H1 (cell line): ENCODE data around the gene SAP30. TPM values are rescaled to one million over a fixed set of nuclear protein-coding genes. Genes with fewer than 3 reads are reported as not detected.

ENCODE experiments used
- CTCF ChIA-PET: fragments of 300-600 bp; sonication (Branson Sonifier 250); formaldehyde crosslinking; loops from one replicate; lab custom pipeline; 2021; ENCODE audit not compliant: partially characterized antibody; lab: Charles Lee
- POLR2A ChIA-PET: fragments of 300-600 bp; sonication (Branson Sonifier 250); formaldehyde crosslinking; loops from one replicate; lab custom pipeline; 2021; ENCODE audit warnings: inconsistent platforms; ENCODE audit not compliant: partially characterized antibody; lab: Charles Lee
- DNase-seq, 2 experiments: peaks; one replicate each; pipeline versions ENCODE4 v3.0.0 to v3.0.0-alpha.2; 2010 to 2022; ENCODE audit warnings: low spot score in 2 of 2, low read depth in 1 of 2, mixed read lengths in 1 of 2
- FAIRE-seq: peaks from 2 replicates; lab custom pipeline; 2011; peaks lifted over from hg19 to GRCh38; lab: Jason Lieb, UNC
- H2AFZ ChIP-seq: 2 replicates; pipeline ENCODE4 v1.8.1; 2012; ENCODE audit warnings: low read length, inconsistent platforms
- H2AK5ac ChIP-seq: 2 replicates; pipeline ENCODE4 v1.6.1; 2013; ENCODE audit warnings: low read depth, low read length
- H2BK120ac ChIP-seq: replicated peaks from 2 replicates; pipeline ENCODE3; 2013; ENCODE audit warnings: low read depth, low read length, inconsistent platforms
- H2BK12ac ChIP-seq: 2 replicates; pipeline ENCODE4 v1.6.1; 2013; ENCODE audit warnings: low read depth, low read length
- H2BK15ac ChIP-seq: 2 replicates; pipeline ENCODE4 v1.6.1; 2013; ENCODE audit warnings: low read length
- H2BK20ac ChIP-seq: 2 replicates; pipeline ENCODE4 v1.6.1; 2013; ENCODE audit warnings: low read length
- H2BK5ac ChIP-seq: 2 replicates; pipeline ENCODE4 v1.6.1; 2013; ENCODE audit warnings: low read depth, low read length
- H3K14ac ChIP-seq: 2 replicates; pipeline ENCODE4 v1.6.1; 2013; ENCODE audit warnings: inconsistent platforms; ENCODE audit not compliant: insufficient read length
- H3K18ac ChIP-seq: 2 replicates; pipeline ENCODE4 v1.6.1; 2013; ENCODE audit warnings: low read length; ENCODE audit errors: extremely low read depth
- H3K23ac ChIP-seq: 2 replicates; pipeline ENCODE4 v1.6.1; 2013; ENCODE audit warnings: inconsistent platforms; ENCODE audit not compliant: insufficient read length
- H3K23me2 ChIP-seq: 2 replicates; pipeline ENCODE4 v1.6.1; 2013; ENCODE audit warnings: low read depth, low read length
- H3K27ac ChIP-seq: 2 replicates; pipeline ENCODE4 v1.6.1; 2011; ENCODE audit warnings: low read depth, low read length, inconsistent platforms
- H3K27me3 ChIP-seq, 4 experiments: replicated peaks in 1 of 4; 1 replicate in 1 of 4; 2 replicates in 3 of 4; pipeline versions ENCODE4 v1.6.1 to v1.8.1; 2011 to 2013; ENCODE audit warnings: low read length in 3 of 4, mild to moderate bottlenecking in 3 of 4, inconsistent platforms in 2 of 4, mixed read lengths in 2 of 4, moderate library complexity in 1 of 4; ENCODE audit not compliant: control insufficient read depth in 3 of 4, insufficient read depth in 3 of 4; ENCODE audit errors: extremely low read depth in 1 of 4
- H3K36me3 ChIP-seq, 4 experiments: 2 replicates each; pipeline versions ENCODE4 v1.6.1 to v1.8.1; 2011 to 2013; ENCODE audit warnings: mild to moderate bottlenecking in 4 of 4, low read length in 3 of 4, moderate library complexity in 2 of 4, control low read depth in 1 of 4, inconsistent platforms in 1 of 4; ENCODE audit not compliant: insufficient read depth in 4 of 4, control insufficient read depth in 2 of 4
- H3K4ac ChIP-seq: replicated peaks from 2 replicates; pipeline ENCODE3; 2013; ENCODE audit warnings: low read length, low read depth, mixed read lengths, inconsistent platforms; ENCODE audit not compliant: insufficient read length
- H3K4me1 ChIP-seq, 4 experiments: replicated peaks in 1 of 4; 1 replicate in 1 of 4; 2 replicates in 3 of 4; pipeline versions ENCODE4 v1.6.1 to v1.8.1; 2011 to 2013; ENCODE audit warnings: low read length in 3 of 4, inconsistent platforms in 2 of 4, mixed read lengths in 1 of 4; ENCODE audit not compliant: insufficient read depth in 4 of 4, control insufficient read depth in 3 of 4
- H3K4me2 ChIP-seq, 2 experiments: 2 replicates each; pipeline versions ENCODE4 v1.6.1 to v1.8.1; 2011 to 2013; ENCODE audit warnings: low read depth in 2 of 2, low read length in 2 of 2, control low read depth in 1 of 2, inconsistent platforms in 1 of 2, mild to moderate bottlenecking in 1 of 2; ENCODE audit not compliant: insufficient read depth in 1 of 2
- H3K4me3 ChIP-seq, 4 experiments: fragments of 200-600, 300-600 bp in 1 of 4; sonication (generic), shearing (Covaris generic), sonication (Bioruptor Twin) in 1 of 4; 2 replicates each; pipeline versions ENCODE4 v1.5.1 to v1.8.1; 2011 to 2016; ENCODE audit warnings: low read length in 4 of 4, low read depth in 3 of 4, control low read depth in 2 of 4, inconsistent platforms in 2 of 4, mild to moderate bottlenecking in 2 of 4, mixed read lengths in 1 of 4, moderate library complexity in 1 of 4; ENCODE audit not compliant: insufficient read depth in 2 of 4; ENCODE audit errors: extremely low read depth in 1 of 4
- H3K56ac ChIP-seq: replicated peaks from 2 replicates; pipeline ENCODE3; 2013; ENCODE audit warnings: low read depth, mild to moderate bottlenecking, mixed read lengths, low read length, inconsistent platforms; ENCODE audit not compliant: insufficient read length
- H3K79me1 ChIP-seq: 2 replicates; pipeline ENCODE4 v1.6.1; 2013; ENCODE audit warnings: low read depth, low read length, control low read depth
- H3K79me2 ChIP-seq, 2 experiments: 2 replicates each; pipeline versions ENCODE4 v1.6.1 to v1.8.1; 2012 to 2013; ENCODE audit warnings: low read length in 2 of 2, mild to moderate bottlenecking in 2 of 2, inconsistent platforms in 1 of 2; ENCODE audit not compliant: insufficient read depth in 2 of 2, control insufficient read depth in 1 of 2
- H3K9ac ChIP-seq, 4 experiments: replicated peaks in 1 of 4; 1 replicate in 1 of 4; 2 replicates in 3 of 4; pipeline versions ENCODE4 v1.6.1 to v1.8.1; 2011 to 2013; ENCODE audit warnings: low read depth in 3 of 4, low read length in 3 of 4, control low read depth in 2 of 4, mild to moderate bottlenecking in 2 of 4, moderate library complexity in 2 of 4, inconsistent platforms in 1 of 4; ENCODE audit errors: extremely low read depth in 1 of 4
- H3K9me3 ChIP-seq, 2 experiments: 2 replicates each; pipeline versions ENCODE4 v1.6.1 to v1.8.1; 2012 to 2013; ENCODE audit warnings: mild to moderate bottlenecking in 2 of 2, moderate library complexity in 2 of 2, control low read depth in 1 of 2, inconsistent platforms in 1 of 2, low read depth in 1 of 2, low read length in 1 of 2, mixed read lengths in 1 of 2; ENCODE audit not compliant: insufficient read depth in 2 of 2
- H4K20me1 ChIP-seq, 2 experiments: replicated peaks in 1 of 2; 2 replicates each; pipeline versions ENCODE3 to v1.8.1; 2011 to 2013; ENCODE audit warnings: inconsistent platforms in 2 of 2, low read length in 2 of 2, mild to moderate bottlenecking in 1 of 2; ENCODE audit not compliant: insufficient read depth in 2 of 2, control insufficient read depth in 1 of 2
- H4K5ac ChIP-seq: 2 replicates; pipeline ENCODE4 v1.6.1; 2013; ENCODE audit warnings: low read length, low read depth, mixed read lengths, inconsistent platforms; ENCODE audit not compliant: insufficient read length
- H4K8ac ChIP-seq: 2 replicates; pipeline ENCODE4 v1.8.0; 2013; ENCODE audit warnings: mild to moderate bottlenecking, moderate library complexity, low read length, inconsistent platforms; ENCODE audit not compliant: insufficient read depth; ENCODE audit errors: extremely low read depth
- H4K91ac ChIP-seq: replicated peaks from 2 replicates; pipeline ENCODE3; 2013; ENCODE audit warnings: low read length, mixed read lengths, inconsistent platforms; ENCODE audit not compliant: insufficient read length
- CEBPB ChIP-seq: IDR thresholded peaks from 2 replicates; pipeline ENCODE4 v1.6.1; 2012; ENCODE audit warnings: low read depth, low read length
- CTCF ChIP-seq, 3 experiments: IDR thresholded peaks; 1 replicate in 2 of 3; 2 replicates in 1 of 3; pipeline versions ENCODE4 v1.5.1 to v1.6.1; 2011; ENCODE audit warnings: low read length in 3 of 3, mild to moderate bottlenecking in 3 of 3, inconsistent platforms in 2 of 3, low read depth in 1 of 3, moderate library complexity in 1 of 3; ENCODE audit not compliant: insufficient read depth in 1 of 3; ENCODE audit errors: control extremely low read depth in 1 of 3
- EP300 ChIP-seq, 2 experiments: IDR thresholded peaks; 1 replicate in 1 of 2; 2 replicates in 1 of 2; pipeline ENCODE4 v1.6.1; 2011 to 2012; ENCODE audit warnings: low read depth in 2 of 2, low read length in 2 of 2, mild to moderate bottlenecking in 2 of 2, borderline replicate concordance in 1 of 2, inconsistent platforms in 1 of 2, moderate library complexity in 1 of 2
- FOSL1 ChIP-seq: IDR thresholded peaks from 2 replicates; pipeline ENCODE4 v1.6.1; 2011; ENCODE audit warnings: mild to moderate bottlenecking, low read depth, low read length, moderate library complexity; ENCODE audit not compliant: insufficient read depth
- NANOG ChIP-seq: IDR thresholded peaks from 2 replicates; pipeline ENCODE4 v1.6.1; 2011; ENCODE audit warnings: low read length, low read depth, mild to moderate bottlenecking, inconsistent platforms; ENCODE audit not compliant: insufficient read depth, poor library complexity, severe bottlenecking
- RAD21 ChIP-seq, 2 experiments: IDR thresholded peaks in 1 of 2; conservative IDR thresholded peaks in 1 of 2; 2 replicates each; pipeline ENCODE4 v1.6.1; 2011; ENCODE audit warnings: low read depth in 2 of 2, low read length in 2 of 2, improper control_type of control experiment in 1 of 2, inconsistent platforms in 1 of 2, mild to moderate bottlenecking in 1 of 2, moderate library complexity in 1 of 2
- RBBP5 ChIP-seq: IDR thresholded peaks from 2 replicates; pipeline ENCODE4 v1.7.1; 2012; ENCODE audit warnings: low read depth, mild to moderate bottlenecking, inconsistent platforms, low read length, moderate library complexity, borderline replicate concordance
- RXRA ChIP-seq: IDR thresholded peaks from 2 replicates; pipeline ENCODE4 v1.6.1; 2011; ENCODE audit warnings: low read depth, mild to moderate bottlenecking, low read length, moderate library complexity; ENCODE audit not compliant: insufficient read depth
- SIRT6 ChIP-seq: IDR thresholded peaks from one replicate; pipeline ENCODE4 v1.7.1; 2012; ENCODE audit warnings: low read length, inconsistent platforms
- SP2 ChIP-seq: IDR thresholded peaks from 2 replicates; pipeline ENCODE4 v1.6.1; 2012; ENCODE audit warnings: mild to moderate bottlenecking, low read length, inconsistent platforms
- WGBS, 2 experiments: shearing (Covaris generic) in 1 of 2; methylation state at CpG; one replicate each; pipeline versions ENCODE4 v1.1.6 to v1.1.7; 2013 to 2015; ENCODE audit warnings: low lambda C conversion rate in 2 of 2, mixed read lengths in 2 of 2, inconsistent platforms in 1 of 2, low coverage in 1 of 2, missing lambda C conversion rate in 1 of 2; ENCODE audit not compliant: insufficient replicate concordance in 2 of 2, insufficient coverage in 1 of 2, insufficient read length in 1 of 2; ENCODE audit errors: extremely low coverage in 1 of 2, missing lambda C conversion rate in 1 of 2; 5-methylcytosine and 5-hydroxymethylcytosine counted together
- polyA plus RNA-seq, 7 experiments: library from polyadenylated mRNA; depleted of rRNA in 3 of 7; stranded (reverse) in 5 of 7; unstranded in 2 of 7; fragments of >200 nt in 5 of 7; fragments of 200-250 nt in 2 of 7; gene quantifications; 1 replicate in 5 of 7; 2 replicates in 1 of 7; 4 replicates in 1 of 7; pipeline versions ENCODE4 v1.2.1 to v1.2.3, GENCODE V29; 2011 to 2013; ENCODE audit warnings: missing spikeins in 2 of 7, mixed read lengths in 2 of 7
- total RNA-seq: library from RNA; stranded (reverse); fragmentation: NEBNext Ultra II Directional; extraction: Animal tissue kit (Norgen Biotek cat#: 25700); gene quantifications from 2 replicates; pipeline ENCODE4 v1.2.1, GENCODE V29; 2021

Gene SAP30
- total and polyA plus RNA-seq, 2 of the 8 experiments (the other 6 are each of a cell fraction or from before 2014, with no cell fraction given), result 7.7 to 21.1 TPM

- no peak overlapping the region for H2AK5ac ChIP-seq
- TF ChIP-seq CEBPB, result no peak
- TF ChIP-seq SIRT6, result no peak
- peak; percentile 40 to 51 for TF ChIP-seq RAD21 (IDR thresholded peaks at IDR 0.05 in 1 of 2, conservative IDR thresholded peaks at IDR 0.05 in 1 of 2; ENCODE audit: low read depth in 2 of 2, low read length in 2 of 2)
- TF ChIP-seq CTCF (IDR thresholded peaks at IDR 0.05; ENCODE audit: control extremely low read depth in 1 of 3, insufficient read depth in 1 of 3, low read depth in 1 of 3, low read length in 3 of 3), result peak in 2 of 3 experiments; percentile 21 to 25; a peak in 2 of 4 replicates
- TF ChIP-seq FOSL1, result no peak
- no peak for TF ChIP-seq EP300 (IDR thresholded peaks at IDR 0.05; ENCODE audit: borderline replicate concordance in 1 of 2, low read depth in 2 of 2, low read length in 2 of 2)
- TF ChIP-seq SP2, result no peak
- no peak for TF ChIP-seq RBBP5
- no peak for TF ChIP-seq RXRA
- no peak for TF ChIP-seq NANOG
Observed at GRCh38 chr4:173420324-173420752, 49.6 kb downstream of the SAP30 start.

More at GRCh38 chr4:173420324-173420752, 49.6 kb downstream of the SAP30 start:
- Histone ChIP-seq H4K5ac (no peak overlapping the region), H3K4me1 (no peaks in the 10 kb centered on the region), H3K36me3 (no peaks in the 10 kb centered on the region), H4K20me1 (peaks cover 0 to 3% of the 10 kb centered on the region in 2 experiments), H2BK15ac (no peak overlapping the region), H3K18ac (no peak overlapping the region), H3K27ac (no peak overlapping the region), H3K23ac (no peak overlapping the region), H3K23me2 (peaks cover 3% of the 10 kb centered on the region; the same call in 1 of the 2 replicates), H3K4me2 (no peak overlapping the region), H3K4ac (no peak overlapping the region), H3K56ac (no peak overlapping the region), H3K4me3 (no peak overlapping the region), H2AFZ (no peak overlapping the region), H4K91ac (no peak overlapping the region), H3K9ac (no peak overlapping the region), H2BK120ac (no peak overlapping the region), H2BK12ac (no peak overlapping the region), H2BK5ac (no peak overlapping the region), H3K9me3 (no peaks in the 10 kb centered on the region), H3K27me3 (no peaks in the 10 kb centered on the region), H3K79me1 (no peaks in the 10 kb centered on the region), H3K14ac (no peak overlapping the region), H3K79me2 (no peaks in the 10 kb centered on the region), H4K8ac (no peak overlapping the region), H2BK20ac (no peak overlapping the region)
- DNase-seq (no peak), FAIRE-seq (peak; percentile 45)
- 57% methylated on average over 4 of the region's 4 CpGs; no CpG with 5 or more reads in 1 of the 2 experiments for WGBS, 2 experiments
- ChIA-PET CTCF (interaction anchor here (0.6 to 4.5 kb wide), 62 partner anchors 9 to 1132 kb away, joined by 3 to 55 read pairs (median 5); partner anchors contain the start of gene SCRG1), POLR2A (interaction anchor here (0.9 kb wide), 1 partner anchor 9 kb away, joined by 3 read pairs; no protein-coding TSS in a partner anchor)
